CD4-positive, alpha-beta T cell treated with Interleukin-6 at 100 ng/mL for 8 hours (primary cell): Measurements from ENCODE around the gene STK10.
"Not testable (repeated sequence)": the region's sequence is repeated elsewhere in the genome, so short reads cannot be mapped to it uniquely, and the experiment has no call there.

Experiments
- DNase-seq: peaks from one replicate; pipeline ENCODE4 v3.0.0-alpha.2; 2020; ENCODE audit warnings: mixed read lengths, low spot score

STK10 gene

DNA sequence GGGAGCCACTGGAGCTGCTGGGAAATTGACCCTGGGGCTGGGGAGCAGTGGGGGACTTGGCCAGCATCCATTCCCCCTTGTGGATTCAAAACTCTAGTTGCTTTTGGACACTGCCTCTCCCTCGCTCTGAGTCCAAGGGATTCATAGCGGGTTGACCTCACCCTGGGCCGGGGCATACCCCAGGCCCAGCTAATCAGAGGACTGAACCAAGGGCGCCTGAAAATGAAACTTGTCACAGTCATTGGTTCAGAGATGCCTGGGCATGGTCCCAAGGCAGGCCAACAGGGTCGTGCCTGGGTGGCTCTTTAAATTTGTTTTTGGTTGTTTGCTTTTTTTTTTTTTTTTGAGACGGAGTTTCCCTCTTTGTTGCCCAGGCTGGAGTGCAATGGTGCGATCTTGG, 22.6 kb downstream of the STK10 start:
- no peak for DNase-seq

- DNase-seq: no peak
Measured at GRCh38 chr5:172164769-172165212, 23.2 kb downstream of the STK10 start.

DNA sequence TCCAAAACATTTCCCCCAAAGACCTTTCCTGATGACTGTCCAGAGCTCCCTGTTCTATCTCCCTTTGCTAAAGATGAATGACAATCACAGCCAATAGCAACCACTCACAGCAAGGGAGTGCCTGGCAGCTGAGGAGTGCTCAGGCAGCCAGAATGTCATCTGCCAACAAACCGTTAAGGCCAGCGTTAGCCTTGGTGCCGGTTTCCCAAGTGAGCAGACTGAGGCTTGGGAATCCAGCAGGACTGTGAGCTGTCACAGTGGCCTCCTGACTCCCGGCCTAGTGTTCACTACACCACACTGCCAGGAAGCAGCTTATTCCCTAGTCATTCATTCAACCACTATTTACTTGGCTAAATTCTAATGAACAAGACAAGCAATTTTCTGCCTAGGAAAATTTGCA, 24.7 kb downstream of the STK10 start:
- DNase-seq: no peak

DNA sequence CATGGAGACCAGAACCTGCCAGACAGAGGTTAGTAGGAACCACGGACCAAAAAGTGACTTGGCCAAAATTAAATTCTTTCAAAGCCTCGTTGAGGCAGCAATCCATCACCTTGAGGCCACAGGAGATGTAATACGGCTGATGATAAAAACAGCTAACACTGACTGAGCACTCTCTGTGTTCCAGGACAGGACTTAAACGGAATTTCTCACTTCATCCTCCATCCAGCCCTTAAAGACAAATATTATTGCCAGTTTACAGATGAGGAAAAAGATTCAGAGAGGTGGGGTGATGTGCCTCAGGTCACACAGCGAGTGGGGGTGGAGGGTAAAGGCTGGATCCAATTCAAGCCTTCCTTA, 25.1 kb downstream of the STK10 start:
- DNase-seq: no peak

DNA sequence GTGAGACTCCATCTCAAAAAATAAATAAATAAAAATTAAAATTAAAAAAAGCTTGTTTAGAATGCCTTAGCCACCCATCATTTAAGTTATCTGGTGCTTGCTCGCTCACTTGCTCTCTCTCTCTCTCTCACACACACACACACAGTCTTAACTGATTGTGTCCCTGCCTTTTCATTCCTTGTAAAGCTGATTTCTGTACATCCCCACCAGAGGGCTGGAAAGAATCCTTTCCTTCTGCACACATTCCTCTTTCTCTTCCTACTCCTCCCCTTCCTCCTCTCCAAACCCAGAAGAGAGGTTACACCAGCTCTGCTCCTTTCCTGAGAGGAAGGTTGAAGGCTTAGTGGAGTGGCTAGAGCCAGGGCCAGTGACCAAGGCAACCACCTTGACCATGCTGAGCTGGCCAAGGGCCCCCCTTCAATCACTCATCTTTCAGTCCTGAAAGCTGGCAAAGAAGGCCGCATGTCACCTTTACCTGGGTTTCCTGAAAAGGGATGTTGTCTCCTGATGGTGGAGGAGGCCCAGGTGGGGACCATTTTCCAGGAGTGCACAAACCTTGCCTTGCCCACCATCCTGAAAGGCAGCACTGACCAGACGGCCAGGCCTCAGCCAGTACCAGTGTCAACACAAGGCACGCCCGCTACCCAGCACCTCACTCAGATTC, 25.6 kb downstream of the STK10 start:
- DNase-seq: no peak

- DNase-seq: no peak
Measured at GRCh38 chr5:172160506-172160905, 27.5 kb downstream of the STK10 start.

- DNase-seq: no peak
Measured at GRCh38 chr5:172159016-172159415, 29.0 kb downstream of the STK10 start.

- DNase-seq: no peak
Measured at GRCh38 chr5:172156541-172156994, 31.5 kb downstream of the STK10 start.

DNA sequence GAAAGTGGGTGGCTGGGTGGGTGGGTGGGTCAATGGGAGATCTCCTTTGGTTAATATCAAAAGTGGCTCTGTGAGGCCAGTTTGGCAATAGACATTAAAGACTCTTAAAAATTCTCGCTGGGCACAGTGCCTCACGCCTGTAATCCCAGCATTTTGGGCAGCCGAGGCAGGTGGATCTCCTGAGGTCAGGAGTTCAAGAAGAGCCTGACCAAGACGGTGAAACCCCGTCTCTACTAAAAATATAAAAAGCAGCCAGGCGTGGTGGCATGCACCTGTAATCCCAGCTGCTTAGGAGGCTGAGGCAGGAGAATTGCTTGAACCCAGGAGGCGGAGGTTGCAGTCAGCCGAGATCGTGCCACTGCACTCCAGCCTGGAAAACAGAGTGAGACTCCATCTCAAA, 32.9 kb downstream of the STK10 start:
- not testable (repeated sequence) for DNase-seq

DNA sequence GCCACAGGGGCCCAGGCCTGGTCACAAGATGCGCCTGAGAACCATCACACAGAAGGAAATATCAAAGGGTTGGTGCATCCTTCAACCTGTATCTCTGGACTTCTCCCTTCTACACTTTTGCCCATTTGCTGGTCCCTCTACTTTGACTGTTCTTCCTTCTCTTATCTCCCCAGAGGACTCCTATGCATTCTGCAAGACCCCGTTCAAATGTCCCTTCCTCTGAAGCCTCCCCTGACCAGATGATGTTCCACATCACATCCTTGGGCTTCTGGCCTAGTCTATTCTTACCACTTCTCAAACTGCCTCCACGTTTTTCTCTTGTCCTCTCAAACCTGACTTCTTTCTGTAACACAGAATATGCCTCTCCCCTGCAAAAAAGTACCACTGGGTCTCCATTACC, 34.3 kb downstream of the STK10 start:
- no peak for DNase-seq

- no peak for DNase-seq
Measured at GRCh38 chr5:172151661-172152210, 36.3 kb downstream of the STK10 start.

GRCh38 chr5:172150514-172151425, 37.3 kb downstream of the STK10 start:
- DNase-seq: no peak

DNA sequence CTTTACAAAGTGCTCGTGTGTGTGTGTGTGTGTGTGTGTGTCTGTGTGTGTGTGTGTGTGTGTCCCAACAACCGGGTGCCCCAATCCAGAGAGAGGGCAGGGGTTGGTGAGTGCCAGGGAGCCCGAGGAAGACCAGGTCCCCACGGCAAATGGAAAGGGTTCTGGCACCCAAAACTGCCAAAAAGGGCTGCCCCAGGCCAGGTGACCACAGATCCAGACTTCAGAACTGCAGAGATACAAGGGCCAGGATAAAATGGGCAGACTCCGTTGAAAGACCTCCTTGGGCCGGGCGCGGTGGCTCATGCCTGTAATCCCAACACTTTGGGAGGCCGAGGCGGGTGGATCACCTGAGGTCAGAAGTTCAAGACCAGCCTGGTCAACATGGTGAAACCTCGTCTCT, 38.5 kb downstream of the STK10 start:
- DNase-seq: not testable (repeated sequence)

- no peak for DNase-seq
Measured at GRCh38 chr5:172149073-172149472, 39.0 kb downstream of the STK10 start.

GRCh38 chr5:172148381-172148780, 39.6 kb downstream of the STK10 start:
- no peak for DNase-seq

- no peak for DNase-seq
Measured at GRCh38 chr5:172147857-172148256, 40.2 kb downstream of the STK10 start.

GRCh38 chr5:172146748-172147092, 41.3 kb downstream of the STK10 start:
- no peak for DNase-seq

- DNase-seq: no peak
Measured at GRCh38 chr5:172145870-172146747, 41.9 kb downstream of the STK10 start.

DNA sequence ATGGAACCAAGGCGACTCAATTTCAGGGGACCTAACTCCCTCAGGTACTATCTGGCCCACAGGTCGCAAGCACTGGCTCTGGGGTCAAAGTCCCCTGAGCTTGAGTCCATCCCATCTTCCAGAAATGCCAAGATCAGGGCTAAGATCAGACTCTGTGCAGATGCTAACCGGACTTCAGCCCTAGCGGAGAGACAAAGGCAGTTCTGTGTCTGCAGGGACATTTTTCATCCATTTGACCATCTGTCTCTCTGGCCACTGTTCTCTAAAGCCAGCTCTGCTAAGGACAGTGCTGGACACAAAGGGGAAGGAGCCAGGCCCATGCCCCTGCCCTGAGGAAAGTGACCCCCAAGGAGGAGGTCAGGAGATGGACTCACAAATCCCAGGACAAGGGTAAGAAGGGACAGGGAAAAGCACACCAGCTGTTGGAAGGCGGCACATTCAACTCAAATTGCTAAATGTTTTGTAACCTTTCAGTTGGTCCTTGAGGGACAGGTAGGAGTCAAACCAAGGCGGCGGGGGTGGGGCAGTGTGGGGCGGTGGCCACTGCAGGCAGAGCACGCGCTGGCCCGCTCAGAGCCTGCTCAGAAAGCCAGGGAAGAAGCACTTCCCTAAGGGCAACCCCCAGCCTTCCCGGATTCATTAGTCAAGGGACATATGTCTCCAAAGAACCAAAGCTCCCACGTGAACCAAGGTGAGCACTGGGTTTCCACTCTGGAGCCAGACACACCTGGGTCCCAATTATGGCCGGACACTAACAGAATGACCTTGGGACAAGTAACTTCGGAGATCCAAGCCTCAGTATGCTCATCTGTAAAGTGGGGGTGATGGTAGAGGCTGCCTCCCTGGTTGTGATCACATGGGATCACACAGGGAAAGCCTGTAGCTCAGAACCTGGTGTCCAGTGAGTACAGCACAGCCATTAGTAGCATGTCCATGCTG, 42.8 kb downstream of the STK10 start:
- no peak for DNase-seq

GRCh38 chr5:172144291-172144815, 43.7 kb downstream of the STK10 start:
- no peak for DNase-seq

DNA sequence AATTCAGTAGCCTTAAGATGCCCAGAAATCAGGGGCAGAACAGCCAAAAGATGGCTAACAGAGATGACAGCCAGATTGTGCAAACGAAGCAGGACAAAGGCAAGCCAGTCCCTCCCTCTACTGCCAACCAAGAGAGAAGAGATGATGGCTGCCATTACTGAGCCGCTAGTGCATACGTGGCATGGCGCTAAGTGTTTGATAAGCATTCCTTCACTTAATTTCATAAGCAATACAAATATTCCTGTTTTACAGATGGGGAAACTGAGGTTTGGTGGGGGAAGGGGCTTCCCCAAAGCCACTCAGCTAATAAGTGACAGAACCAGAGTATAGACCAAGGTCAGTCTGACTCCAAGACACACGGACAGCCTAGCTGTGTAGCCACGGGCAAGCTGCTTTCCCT, 44.1 kb downstream of the STK10 start:
- no peak for DNase-seq
